Kidney (tissue), 14 donors: ENCODE data around the gene LRIT3. TPM values are rescaled to one million over a fixed set of nuclear protein-coding genes. Genes with fewer than 3 reads are reported as not detected.

Source experiments
- DNase-seq, 5 donors: peaks; one replicate each; pipeline ENCODE4 v3.0.0-alpha.2; 2013 to 2020
- FAIRE-seq: peaks from 2 replicates; lab custom pipeline; 2012; peaks lifted over from hg19 to GRCh38; lab: Jason Lieb, UNC
- H3K27ac ChIP-seq, 2 donors: one replicate each; pipeline ENCODE4 v1.7.0; 2013; ENCODE audit warnings: low read depth in 2 of 2, low read length in 2 of 2, inconsistent platforms in 1 of 2
- H3K27me3 ChIP-seq: one replicate; pipeline ENCODE4 v1.7.1; 2013; ENCODE audit warnings: low read length, inconsistent platforms; ENCODE audit not compliant: control insufficient read depth, insufficient read depth
- H3K36me3 ChIP-seq, 3 donors: one replicate each; pipeline versions ENCODE4 v1.7.0 to v1.7.1; 2013; ENCODE audit warnings: low read length in 3 of 3, control low read depth in 1 of 3, inconsistent platforms in 1 of 3; ENCODE audit not compliant: insufficient read depth in 3 of 3, control insufficient read depth in 2 of 3
- H3K4me1 ChIP-seq, 3 donors: one replicate each; pipeline versions ENCODE4 v1.7.0 to v1.7.1; 2013; ENCODE audit warnings: low read length in 3 of 3, inconsistent platforms in 1 of 3, low read depth in 1 of 3; ENCODE audit not compliant: control insufficient read depth in 2 of 3, insufficient read depth in 2 of 3
- H3K4me3 ChIP-seq, 3 donors: one replicate each; pipeline versions ENCODE4 v1.7.0 to v1.8.1; 2013; ENCODE audit warnings: low read length in 3 of 3, control low read depth in 1 of 3, inconsistent platforms in 1 of 3
- H3K9ac ChIP-seq, 3 donors: one replicate each; pipeline versions ENCODE4 v1.7.0 to v1.7.1; 2013; ENCODE audit warnings: low read length in 3 of 3, control low read depth in 1 of 3, inconsistent platforms in 1 of 3
- H3K9me3 ChIP-seq, 3 donors: one replicate each; pipeline versions ENCODE4 v1.7.0 to v1.7.1; 2013; ENCODE audit warnings: low read length in 3 of 3, control low read depth in 1 of 3, inconsistent platforms in 1 of 3; ENCODE audit not compliant: control insufficient read depth in 2 of 3, insufficient read depth in 1 of 3
- intact Hi-C: fragments of 100-400 bp; cut with DNase I; formaldehyde crosslinking; loops from one replicate; pipeline ENCODE4 v1.11.1; 2022
- polyA plus RNA-seq: library from polyadenylated mRNA; stranded (reverse); fragments of 350-450 nt; fragmentation: Illumina TruSeq; extraction: RNeasy Lipid Tissue Mini Kit (QIAGEN cat#74804); gene quantifications from one replicate; pipeline ENCODE4 v1.2.3, GENCODE V29; 2014; ENCODE audit warnings: low read depth, low replicate concordance; ENCODE audit not compliant: insufficient read depth
- total RNA-seq: library from RNA; stranded (reverse); fragmentation: NEBNext Ultra II Directional; extraction: Animal tissue kit (Norgen Biotek cat#: 25700); gene quantifications from one replicate; pipeline ENCODE4 v1.2.1, GENCODE V29; 2021
- TF ChIP-seq, protein P1 (sequence below): IDR thresholded peaks from 3 replicates; pipeline ENCODE4 v1.5.1; 2012; ENCODE audit warnings: mild to moderate bottlenecking, moderate library complexity, borderline replicate concordance; ENCODE audit not compliant: insufficient read depth; ENCODE audit errors: extremely low read depth
- donor health status: control.
- donor health status: control.
- donor health status: control.
- donor health status: control.
- donor health status: control.
- donor health status: DM: yes; HTN: yes; CAD: no.
- donor health status: Normal renal cell carcinoma (clear cell type).

Gene LRIT3
- total and polyA plus RNA-seq, 2 donors from 2014 or later = 0.25 to 0.62 TPM

DNA sequence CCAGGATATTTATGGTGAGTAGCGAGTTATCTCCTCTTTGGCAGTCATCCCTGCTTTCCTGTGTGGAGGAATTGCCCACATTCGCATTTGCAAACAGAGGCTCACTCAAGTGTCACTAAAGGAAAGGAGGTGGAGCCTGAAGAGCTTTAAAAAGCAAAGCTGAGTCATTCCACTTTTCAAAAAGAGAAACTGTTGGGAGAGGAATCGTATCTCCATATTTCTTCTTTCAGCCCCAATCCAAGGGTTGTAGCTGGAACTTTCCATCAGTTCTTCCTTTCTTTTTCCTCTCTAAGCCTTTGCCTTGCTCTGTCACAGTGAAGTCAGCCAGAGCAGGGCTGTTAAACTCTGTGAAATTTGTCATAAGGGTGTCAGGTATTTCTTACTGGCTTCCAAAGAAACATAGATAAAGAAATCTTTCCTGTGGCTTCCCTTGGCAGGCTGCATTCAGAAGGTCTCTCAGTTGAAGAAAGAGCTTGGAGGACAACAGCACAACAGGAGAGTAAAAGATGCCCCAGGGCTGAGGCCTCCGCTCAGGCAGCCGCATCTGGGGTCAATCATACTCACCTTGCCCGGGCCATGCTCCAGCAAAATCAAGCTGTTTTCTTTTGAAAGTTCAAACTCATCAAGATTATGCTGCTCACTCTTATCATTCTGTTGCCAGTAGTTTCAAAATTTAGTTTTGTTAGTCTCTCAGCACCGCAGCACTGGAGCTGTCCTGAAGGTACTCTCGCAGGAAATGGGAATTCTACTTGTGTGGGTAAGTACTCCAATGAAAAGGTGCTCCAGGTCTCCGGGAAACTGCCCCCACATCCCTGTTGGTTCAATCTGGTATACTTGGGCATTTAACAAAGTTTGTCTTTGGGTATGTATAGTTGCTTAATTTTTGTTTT lies 65.0 kb downstream of the LRIT3 start, which contains the start of gene EGF:
EGF (plus strand) TSS at position 178 of the 890 bp plus-strand sequence; CDS start at position 631, 453 bp downstream.
- peaks cover 0 to 4% (median 0%) of the 10 kb centered on the region in 3 donors for H3K4me1 ChIP-seq
- H3K9ac ChIP-seq = peak within 1 kb of the TSS in 2 of 3 donors; percentile 29 to 68
- no peaks in the 10 kb centered on the region for H3K36me3 ChIP-seq
- H3K27me3 ChIP-seq = no peaks in the 10 kb centered on the region
- DNase-seq (peak in 2 of 5 donors; percentile 19 to 42), FAIRE-seq (no peak)
- H3K4me3 ChIP-seq = peak within 1 kb of the TSS in 2 of 3 donors; percentile 74 to 75
- intact Hi-C loops = no loop called here
- no peaks in the 10 kb centered on the region for H3K9me3 ChIP-seq
- H3K27ac ChIP-seq = peak within 1 kb of the TSS; percentile 68 to 75
- TF ChIP-seq, protein P1, sequence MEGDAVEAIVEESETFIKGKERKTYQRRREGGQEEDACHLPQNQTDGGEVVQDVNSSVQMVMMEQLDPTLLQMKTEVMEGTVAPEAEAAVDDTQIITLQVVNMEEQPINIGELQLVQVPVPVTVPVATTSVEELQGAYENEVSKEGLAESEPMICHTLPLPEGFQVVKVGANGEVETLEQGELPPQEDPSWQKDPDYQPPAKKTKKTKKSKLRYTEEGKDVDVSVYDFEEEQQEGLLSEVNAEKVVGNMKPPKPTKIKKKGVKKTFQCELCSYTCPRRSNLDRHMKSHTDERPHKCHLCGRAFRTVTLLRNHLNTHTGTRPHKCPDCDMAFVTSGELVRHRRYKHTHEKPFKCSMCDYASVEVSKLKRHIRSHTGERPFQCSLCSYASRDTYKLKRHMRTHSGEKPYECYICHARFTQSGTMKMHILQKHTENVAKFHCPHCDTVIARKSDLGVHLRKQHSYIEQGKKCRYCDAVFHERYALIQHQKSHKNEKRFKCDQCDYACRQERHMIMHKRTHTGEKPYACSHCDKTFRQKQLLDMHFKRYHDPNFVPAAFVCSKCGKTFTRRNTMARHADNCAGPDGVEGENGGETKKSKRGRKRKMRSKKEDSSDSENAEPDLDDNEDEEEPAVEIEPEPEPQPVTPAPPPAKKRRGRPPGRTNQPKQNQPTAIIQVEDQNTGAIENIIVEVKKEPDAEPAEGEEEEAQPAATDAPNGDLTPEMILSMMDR = no peak

DNA sequence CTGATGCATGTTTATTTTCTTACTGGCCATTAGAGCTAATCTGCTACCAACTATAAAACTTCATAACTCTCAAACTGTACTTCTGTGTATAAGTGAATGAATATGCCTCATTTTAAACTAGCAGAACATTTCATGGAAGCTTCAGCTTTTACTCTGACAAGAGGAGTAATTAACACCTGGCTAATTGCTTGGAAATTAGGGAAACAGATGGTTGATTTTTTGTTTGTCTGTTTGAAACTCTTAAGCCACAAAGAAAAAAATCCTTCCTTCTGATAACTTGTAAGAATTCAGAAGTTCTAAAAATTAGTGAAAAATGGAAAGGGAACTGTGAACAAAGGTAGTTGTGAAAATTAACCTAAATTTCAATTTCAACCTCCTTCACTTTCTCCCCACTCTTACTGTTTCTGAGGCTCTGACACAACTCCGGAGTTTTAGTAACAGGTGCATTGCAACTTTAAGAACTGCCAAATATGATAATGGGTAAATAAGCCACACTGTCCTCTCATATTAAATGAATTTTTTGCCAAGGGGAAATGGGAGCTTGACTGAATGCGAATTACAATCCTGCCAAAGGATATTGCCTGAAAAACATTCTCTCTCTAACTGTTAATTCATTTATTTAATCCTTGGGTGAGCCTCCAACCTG lies 65.8 kb downstream of the LRIT3 start:
- H3K27ac ChIP-seq = peak overlapping the region; percentile 68 to 75
- H3K4me3 ChIP-seq = peak overlapping the region in 2 of 3 donors; percentile 74 to 75
- no peak for FAIRE-seq
- H3K9me3 ChIP-seq = no peaks in the 10 kb centered on the region
- intact Hi-C loops = no loop called here
- H3K4me1 ChIP-seq = peaks cover 0 to 4% (median 0%) of the 10 kb centered on the region in 3 donors
- peak overlapping the region in 1 of 3 donors; percentile 68 for H3K9ac ChIP-seq
- TF ChIP-seq, protein P1 = no peak
- DNase-seq = no peak
- H3K27me3 ChIP-seq = no peaks in the 10 kb centered on the region
- H3K36me3 ChIP-seq = no peaks in the 10 kb centered on the region

- FAIRE-seq = no peak
- peak overlapping the region in 2 of 3 donors; percentile 74 to 75 for H3K4me3 ChIP-seq
- DNase-seq = no peak
- H3K27ac ChIP-seq = peak overlapping the region; percentile 23 to 56
- H3K9me3 ChIP-seq = no peaks in the 10 kb centered on the region
- no peaks in the 10 kb centered on the region for H3K27me3 ChIP-seq
- peaks cover 0 to 4% (median 0%) of the 10 kb centered on the region in 3 donors for H3K4me1 ChIP-seq
- no peaks in the 10 kb centered on the region for H3K36me3 ChIP-seq
- peak overlapping the region in 1 of 3 donors; percentile 68 for H3K9ac ChIP-seq
- TF ChIP-seq, protein P1 = no peak
- intact Hi-C loops = no loop called here
Observed at GRCh38 chr4:109914322-109914721, 66.4 kb downstream of the LRIT3 start.
